Activated CD4-positive, alpha-beta T cell treated with anti-CD3 and anti-CD28 coated beads, Interleukin-2, amount 50 U/mL, for 24 hours (primary cell): Measurements from ENCODE around the gene EDA.

ENCODE experiments used
- DNase-seq, 2 donors: peaks; one replicate each; pipeline ENCODE4 v3.0.0-alpha.2; 2020; ENCODE audit warnings: low read depth in 1 of 2, low spot score in 1 of 2

EDA gene

DNA sequence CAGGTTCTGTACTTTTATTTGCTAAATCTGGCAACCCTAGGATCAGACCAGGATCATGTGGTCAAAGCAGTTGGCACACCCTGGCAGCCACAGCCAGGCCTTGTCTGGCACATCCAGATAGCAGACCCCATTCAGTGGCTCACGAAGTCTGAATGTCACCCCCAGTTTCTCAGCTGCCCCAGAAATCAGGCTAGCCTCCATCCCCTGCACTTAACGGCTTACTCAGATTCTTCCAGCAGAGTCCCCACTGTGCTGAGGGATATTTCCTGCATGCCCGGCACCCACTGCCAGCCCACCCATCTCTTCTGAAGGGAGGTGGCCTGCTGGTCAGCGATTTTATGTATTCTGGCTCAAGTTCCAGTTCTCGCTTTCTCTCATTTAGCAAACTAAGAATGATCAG lies 438.5 kb downstream of the EDA start:
- no peak for DNase-seq

GRCh38 chrX:70062076-70062475 lies 446.2 kb downstream of the EDA start, which contains the start of gene OTUD6A:
OTUD6A (plus strand) TSS chrX:70062457; CDS start chrX:70062525, 68 bp downstream.
- DNase-seq = no peak

DNA sequence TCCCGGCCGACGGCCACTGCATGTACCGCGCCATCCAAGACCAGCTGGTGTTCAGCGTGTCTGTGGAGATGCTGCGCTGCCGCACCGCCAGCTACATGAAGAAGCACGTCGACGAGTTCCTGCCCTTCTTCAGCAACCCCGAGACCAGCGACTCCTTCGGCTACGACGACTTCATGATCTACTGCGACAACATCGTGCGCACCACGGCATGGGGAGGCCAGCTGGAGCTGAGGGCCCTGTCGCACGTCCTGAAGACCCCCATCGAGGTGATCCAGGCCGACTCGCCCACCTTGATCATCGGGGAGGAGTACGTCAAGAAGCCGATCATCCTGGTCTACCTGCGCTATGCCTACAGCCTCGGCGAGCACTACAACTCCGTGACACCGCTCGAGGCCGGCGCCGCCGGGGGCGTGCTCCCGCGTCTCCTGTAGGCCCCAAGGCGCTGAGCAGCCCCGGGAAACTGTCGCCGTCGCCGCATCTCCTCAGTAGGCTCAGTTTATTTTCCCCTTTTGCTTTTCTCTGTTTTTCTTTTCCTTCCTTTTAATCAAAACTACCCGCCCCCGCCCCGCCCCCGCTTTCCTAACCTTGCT lies 447.1 kb downstream of the EDA start:
- DNase-seq = no peak

DNA sequence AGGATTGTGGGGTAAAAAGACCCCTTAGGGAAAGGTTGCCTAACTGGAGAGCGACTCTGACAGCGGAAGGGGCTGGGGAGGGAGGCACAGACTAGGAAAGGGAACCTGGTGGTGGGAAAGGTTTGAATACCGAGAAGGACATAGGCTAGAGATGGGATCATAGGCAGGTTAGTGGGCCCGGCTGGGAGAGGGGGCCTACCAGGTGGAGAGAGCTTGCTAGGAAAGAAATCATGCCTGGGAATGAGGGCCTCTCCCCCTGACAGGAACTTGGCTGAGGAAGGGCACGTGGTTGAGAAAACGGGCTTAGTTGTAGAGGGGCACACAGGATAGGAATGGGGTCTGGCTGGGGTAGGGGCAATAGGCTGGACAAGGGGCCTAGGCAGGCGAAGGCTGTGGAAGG lies 450.7 kb downstream of the EDA start:
- DNase-seq = no peak

DNA sequence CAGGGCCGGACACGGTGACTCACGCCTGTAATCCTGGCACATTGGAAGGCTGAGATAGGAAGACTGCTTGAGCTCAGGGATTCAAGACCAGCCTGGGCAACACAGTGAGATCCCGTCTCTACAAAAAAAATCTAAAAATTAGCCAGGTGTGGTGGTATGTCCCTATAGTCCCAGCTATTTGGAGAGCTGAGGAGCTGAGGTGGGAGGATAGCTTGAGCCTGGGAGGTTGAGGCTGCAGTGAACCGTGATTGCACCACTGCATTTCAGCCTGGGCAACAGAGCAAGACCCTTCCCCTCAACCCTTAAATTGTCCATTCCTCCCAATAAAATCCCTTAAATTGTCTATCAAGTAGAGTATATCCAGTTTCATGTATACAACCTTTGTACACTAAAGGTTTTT lies 463.4 kb downstream of the EDA start:
- DNase-seq = no peak

DNA sequence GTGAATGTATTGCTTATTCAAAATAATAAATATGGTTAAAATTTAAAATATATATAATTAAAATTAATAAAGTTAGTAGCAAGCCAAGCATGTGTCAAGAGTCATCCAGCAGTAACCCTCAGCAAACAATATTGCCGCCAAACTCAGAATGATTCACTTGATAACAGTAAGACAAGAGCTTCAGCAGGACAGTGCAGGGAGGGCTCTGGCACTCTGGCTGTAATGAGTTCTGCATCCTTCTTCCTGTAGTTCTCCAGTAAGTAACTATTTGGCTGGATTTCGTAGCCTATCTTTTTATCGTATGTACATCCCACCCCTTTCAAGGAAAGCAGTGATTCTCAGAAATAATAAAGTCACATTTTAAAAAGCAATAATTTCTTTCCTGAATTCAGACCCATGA lies 464.0 kb downstream of the EDA start:
- no peak for DNase-seq

- no peak for DNase-seq
Observed at GRCh38 chrX:70082723-70083122, 466.8 kb downstream of the EDA start.

DNA sequence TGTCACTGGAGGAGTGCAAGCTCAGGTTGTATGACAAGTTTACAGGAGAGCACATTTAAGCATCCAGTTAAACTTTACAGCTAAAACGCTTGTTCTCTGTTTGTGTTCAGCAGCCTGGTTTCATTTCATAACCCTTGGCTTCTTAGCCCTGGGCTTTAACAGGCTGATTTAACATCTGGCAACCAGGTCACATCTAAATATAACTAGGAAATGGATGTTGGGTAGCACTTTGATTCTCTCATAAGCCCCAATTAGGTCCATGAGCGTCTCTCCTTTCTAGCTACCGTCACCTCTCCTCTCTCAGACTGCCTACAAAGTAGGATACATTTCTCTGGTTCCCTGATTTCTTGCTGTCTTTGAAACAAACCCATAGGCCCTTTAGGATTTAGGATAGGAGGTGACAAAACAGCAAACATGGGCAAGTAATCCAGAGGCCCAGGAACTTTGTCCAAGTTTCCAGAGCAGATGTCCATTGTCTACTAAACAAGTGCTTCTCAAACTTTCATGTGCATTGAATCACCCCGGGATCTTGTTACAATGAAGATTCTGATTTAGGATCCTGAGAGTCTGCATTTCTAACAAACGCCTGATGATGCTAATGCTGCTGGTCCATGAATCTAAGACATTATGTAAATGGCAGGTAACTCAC lies 468.8 kb downstream of the EDA start:
- DNase-seq = no peak

GRCh38 chrX:70087857-70088630 lies 472.1 kb downstream of the EDA start:
- no peak for DNase-seq

DNA sequence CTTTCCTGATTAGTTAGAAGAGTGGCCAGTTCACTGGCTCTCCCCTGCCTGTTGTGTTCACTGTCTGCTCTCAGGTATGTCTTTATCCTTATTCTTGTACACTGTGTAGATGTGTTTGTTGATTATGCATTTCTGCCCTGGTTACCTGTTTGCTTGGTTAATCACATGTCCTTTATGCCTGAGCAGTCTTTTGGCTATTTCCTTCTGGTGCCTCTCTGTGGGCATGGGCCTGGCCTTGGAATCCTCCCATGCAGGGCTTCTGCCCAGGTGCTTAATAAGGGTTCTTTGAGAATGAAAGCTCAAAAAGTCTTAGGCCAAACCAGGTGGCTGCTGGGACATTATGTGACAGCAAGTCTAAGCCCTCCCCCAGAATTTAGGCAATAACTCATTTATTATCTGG lies 472.8 kb downstream of the EDA start:
- DNase-seq = no peak
